ENCODE results near the gene GMEB2. TPM values are rescaled to one million over a fixed set of nuclear protein-coding genes. Genes with fewer than 3 reads are reported as not detected.
A peak's percentile ranks its signal among the peaks of the same experiment; 100 is the strongest.
"Not testable (repeated sequence)": the region's sequence is repeated elsewhere in the genome, so short reads cannot be mapped to it uniquely, and the experiment has no call there.

GMEB2 gene
- total RNA-seq, 1 experiment from 2014 or later, result 10.4 TPM

DNA sequence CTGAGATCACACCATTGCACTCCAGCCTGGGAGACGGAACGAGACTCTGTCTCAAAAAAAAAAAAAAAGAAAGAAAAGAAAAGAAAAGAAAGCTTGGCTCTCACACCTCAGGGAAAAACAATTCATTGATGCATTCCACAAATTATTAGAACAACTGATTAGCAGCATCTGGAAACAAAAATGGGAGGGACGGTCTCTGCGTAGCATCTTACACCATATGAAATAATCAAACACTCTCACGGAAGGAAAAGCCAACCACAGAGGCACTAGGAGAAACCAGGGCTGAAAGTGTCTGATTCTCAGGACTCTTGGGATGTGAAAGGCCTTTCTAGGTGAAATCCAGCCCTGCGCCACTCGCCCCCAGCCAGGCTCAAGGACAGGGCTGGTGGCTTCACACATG lies 50.6 kb downstream of the GMEB2 start:
- Histone ChIP-seq H3K27ac (no peak overlapping the region), H3K9me3 (replicated peaks) (no peaks in the 10 kb centered on the region), H3K4me3 (no peak overlapping the region), H3K4me1 (replicated peaks) (peaks cover 15% of the 10 kb centered on the region), H3K27me3 (replicated peaks) (no peaks in the 10 kb centered on the region), H3K36me3 (peaks cover 10% of the 10 kb centered on the region)
- DNase-seq (ENCODE audit: low read depth in 1 of 2, low spot score in 2 of 2), result no peak

DNA sequence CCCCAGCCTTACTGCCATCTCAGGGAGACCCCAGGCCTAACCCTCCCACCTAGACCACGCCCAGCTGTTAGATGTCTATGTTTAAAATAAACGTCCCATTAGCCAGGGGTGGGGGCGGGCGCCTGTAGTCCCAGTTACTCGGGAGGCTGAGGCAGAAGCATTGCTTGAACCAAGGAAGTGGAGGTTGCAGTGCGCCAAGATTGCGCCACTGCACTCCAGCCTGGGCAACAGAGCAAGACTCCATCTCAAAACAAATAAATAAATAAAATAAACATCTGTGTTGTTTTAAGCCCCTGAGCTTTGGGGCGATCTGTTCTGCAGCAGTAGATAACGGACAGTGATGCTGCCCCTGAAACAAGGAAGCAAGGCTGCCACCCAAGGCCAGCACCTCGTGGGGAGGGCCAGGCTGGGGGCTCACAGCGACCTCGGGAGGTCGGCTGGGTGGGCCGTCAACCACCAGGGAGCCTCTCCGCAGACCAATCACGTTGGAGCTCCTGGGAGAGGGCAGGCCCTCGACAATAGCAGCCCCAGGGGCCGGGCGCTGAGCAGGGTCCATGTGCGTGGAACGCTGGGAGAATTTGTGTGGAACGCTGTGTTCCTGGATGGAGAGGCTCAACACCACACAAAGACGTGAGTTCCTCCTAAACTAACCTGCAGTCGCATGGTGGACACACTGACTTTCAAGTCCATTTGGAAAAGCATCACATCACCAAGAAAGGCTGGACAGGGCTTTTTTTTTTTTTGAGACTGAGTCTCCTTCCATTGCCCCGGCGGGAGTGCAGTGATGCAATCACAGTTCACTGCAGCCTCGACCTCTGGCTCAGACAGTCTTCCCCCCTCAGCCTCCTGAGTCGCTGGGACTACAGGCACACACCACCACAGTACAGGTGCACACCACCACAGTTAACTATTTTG lies 51.8 kb downstream of the GMEB2 start:
- Histone ChIP-seq H3K36me3 (peaks cover 10% of the 10 kb centered on the region), H3K4me1 (replicated peaks) (peaks cover 15% of the 10 kb centered on the region), H3K27me3 (replicated peaks) (no peaks in the 10 kb centered on the region), H3K27ac (no peak overlapping the region), H3K9me3 (replicated peaks) (no peaks in the 10 kb centered on the region), H3K4me3 (no peak overlapping the region)
- DNase-seq (ENCODE audit: low read depth in 1 of 2, low spot score in 2 of 2), result no peak

DNA sequence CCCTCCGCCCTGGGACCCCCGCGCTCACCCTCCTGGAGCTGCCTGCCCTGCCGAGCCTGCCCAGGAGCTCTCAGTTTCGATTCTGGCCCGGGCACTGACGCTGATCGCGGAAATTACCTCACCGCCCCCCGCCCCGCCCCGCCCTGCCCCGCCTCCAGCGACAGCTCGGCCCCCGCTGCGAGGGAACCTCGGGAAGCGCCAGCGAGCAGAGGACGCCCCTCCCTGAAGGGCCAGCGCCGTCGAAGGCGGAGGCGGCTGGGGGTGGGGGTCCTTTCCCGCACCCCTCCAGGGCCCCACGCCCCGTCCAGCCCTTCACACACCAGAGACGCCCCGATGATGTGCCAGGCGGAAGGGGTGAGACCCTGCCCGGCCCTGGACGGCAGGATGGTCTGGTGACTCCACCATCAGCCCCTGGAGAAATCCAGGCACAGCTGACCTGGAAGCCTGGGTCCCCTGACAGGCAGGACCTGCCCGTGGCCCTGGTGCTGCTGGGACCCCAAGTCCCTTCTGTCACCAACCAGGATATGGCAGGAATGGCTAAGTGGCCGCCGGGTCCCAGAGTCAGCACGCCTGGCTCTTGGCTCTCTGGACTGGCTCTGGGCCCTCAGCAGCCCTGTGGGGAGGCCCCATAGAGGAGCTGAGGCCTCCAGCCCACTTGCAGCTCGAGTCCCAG lies 52.6 kb downstream of the GMEB2 start, which contains the start of gene HELZ2:
HELZ2 (minus strand) TSS at position 84 of the 673 bp plus-strand sequence. CDS start 1,854 bp downstream, outside the sequence.
- peaks cover 15% of the 10 kb centered on the region for H3K4me1 ChIP-seq (replicated peaks)

DNA sequence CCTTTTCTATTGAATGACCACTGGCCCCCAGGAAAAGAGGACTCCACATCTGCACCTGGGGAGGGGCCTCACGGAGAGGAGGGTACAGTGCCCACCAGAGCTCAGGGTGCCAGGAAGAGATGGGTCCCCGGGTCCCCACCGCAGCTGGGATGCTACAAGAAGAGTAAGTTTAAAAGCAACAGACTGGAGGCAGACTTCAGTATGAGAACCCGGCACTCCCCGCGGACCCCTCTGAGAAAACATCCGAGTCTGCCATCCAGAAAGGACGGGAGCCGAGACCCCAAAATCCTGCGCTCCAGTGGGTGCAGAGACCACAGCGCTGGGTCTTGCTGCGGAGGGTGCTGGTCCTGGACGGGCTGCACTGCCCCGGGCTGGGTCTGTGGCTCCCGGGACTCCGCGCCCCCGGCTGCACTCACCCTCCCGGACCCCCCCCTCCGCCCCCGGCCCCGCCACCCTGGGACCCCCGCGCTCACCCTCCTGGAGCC lies 53.2 kb downstream of the GMEB2 start:
- peak in 1 of 2 experiments; percentile 39 for DNase-seq (ENCODE audit: low read depth in 1 of 2, low spot score in 2 of 2)
- H3K27me3 ChIP-seq (replicated peaks), result no peaks in the 10 kb centered on the region
- H3K4me3 ChIP-seq, result peak overlapping the region; percentile 60
- peak overlapping the region; percentile 60; the same call in 1 of the 2 replicates for H3K27ac ChIP-seq
- peaks cover 10% of the 10 kb centered on the region for H3K36me3 ChIP-seq
- H3K4me1 ChIP-seq (replicated peaks), result peaks cover 15% of the 10 kb centered on the region
- no peaks in the 10 kb centered on the region for H3K9me3 ChIP-seq (replicated peaks)

More for the DNA sequence above, 52.6 kb downstream of the GMEB2 start, which contains the start of gene HELZ2:
- peak; percentile 49 to 77 for DNase-seq (ENCODE audit: low read depth in 1 of 2, low spot score in 2 of 2)
- H3K36me3 ChIP-seq, result peaks cover 10% of the 10 kb centered on the region
- H3K27me3 ChIP-seq (replicated peaks), result no peaks in the 10 kb centered on the region
- H3K4me3 ChIP-seq, result peak within 1 kb of the TSS; percentile 60
- H3K9me3 ChIP-seq (replicated peaks), result no peaks in the 10 kb centered on the region
- H3K27ac ChIP-seq, result peak within 1 kb of the TSS; percentile 60

DNA sequence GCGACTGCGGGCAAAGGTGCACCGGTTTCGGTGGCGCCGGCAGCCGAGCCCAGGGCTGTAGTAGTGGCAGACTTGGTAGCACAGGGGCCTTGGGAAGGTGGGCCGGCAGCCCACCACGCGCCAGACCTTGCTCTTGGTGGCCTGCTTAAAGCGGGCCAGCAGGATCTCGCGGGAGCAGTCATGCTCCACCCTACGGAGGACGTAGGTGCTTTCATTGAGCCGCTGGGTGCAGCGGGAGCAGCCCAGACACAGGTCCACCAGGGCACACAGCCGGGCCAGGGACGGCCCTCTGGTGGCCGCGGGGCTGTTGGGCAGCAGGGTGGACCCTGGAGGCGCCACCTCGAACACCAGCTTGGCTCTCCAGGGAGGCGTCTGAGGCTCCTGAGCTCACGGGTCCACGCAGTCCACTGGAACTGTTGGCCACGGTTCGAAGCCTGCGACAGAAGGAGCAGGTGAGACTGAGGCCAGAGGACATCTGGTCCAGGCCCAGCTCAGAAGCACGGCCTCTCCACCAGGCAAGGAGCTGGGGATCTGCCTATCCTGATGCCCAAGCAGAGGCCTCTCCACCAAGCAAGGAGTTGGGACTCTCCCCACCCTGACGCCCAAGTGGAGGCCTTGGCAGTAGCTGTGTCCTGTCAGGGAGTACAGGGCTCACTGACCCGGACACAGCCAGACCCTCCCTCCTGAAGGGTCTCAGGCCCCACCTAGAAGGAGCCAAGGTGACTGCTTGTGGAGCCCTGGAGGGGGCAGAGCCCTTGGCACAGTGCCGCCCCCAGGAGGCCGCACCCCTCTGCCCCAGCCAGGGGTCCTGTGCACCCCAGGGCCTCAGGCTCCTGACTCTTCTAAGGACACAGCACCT lies 53.9 kb downstream of the GMEB2 start:
- no peaks in the 10 kb centered on the region for H3K9me3 ChIP-seq (replicated peaks)

DNA sequence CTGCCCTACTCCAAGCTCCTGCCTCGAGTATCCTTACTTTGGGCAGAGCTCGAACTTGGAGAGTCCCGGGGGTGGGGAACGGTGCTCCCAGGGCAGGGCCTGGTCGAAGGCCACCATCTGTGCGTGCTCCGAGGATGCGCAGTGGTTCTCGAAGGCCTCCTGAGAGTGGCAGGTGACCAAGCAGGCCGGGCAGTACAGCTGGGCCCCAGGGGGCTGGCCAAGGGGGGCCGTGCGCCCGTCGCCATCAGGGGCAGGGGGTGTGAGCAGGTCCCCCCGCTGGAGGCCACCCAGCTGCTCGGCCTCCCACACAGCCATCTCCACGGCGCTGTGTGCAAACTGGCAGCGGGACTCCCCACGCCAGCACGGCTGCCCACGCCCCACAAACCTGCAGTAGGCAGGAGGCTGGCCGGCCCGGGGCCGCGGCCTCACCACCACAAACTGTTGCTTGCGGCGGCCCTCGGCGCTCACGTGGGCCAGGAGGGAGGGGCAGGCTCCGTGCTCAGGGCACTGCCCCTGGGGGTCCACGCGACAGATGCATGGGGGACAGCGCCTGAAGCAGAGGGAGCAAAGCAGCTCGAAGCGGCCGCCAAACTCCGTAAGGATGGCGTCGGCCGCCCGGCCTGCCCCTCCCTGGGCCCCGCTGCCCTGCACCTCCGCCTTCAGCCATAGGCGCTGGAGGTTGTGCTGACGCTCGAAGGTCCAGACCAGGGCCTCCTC lies 54.7 kb downstream of the GMEB2 start:
- Histone ChIP-seq H3K4me3 (no peak overlapping the region), H3K27me3 (replicated peaks) (no peaks in the 10 kb centered on the region), H3K9me3 (replicated peaks) (no peaks in the 10 kb centered on the region)

More for the DNA sequence above, 53.9 kb downstream of the GMEB2 start:
- H3K4me1 ChIP-seq (replicated peaks), result peaks cover 15% of the 10 kb centered on the region
- H3K4me3 ChIP-seq, result peak overlapping the region; percentile 60
- H3K27me3 ChIP-seq (replicated peaks), result no peaks in the 10 kb centered on the region
- no peak overlapping the region for H3K27ac ChIP-seq
- no peak for DNase-seq (ENCODE audit: low read depth in 1 of 2, low spot score in 2 of 2)
- H3K36me3 ChIP-seq, result peaks cover 15% of the 10 kb centered on the region

DNA sequence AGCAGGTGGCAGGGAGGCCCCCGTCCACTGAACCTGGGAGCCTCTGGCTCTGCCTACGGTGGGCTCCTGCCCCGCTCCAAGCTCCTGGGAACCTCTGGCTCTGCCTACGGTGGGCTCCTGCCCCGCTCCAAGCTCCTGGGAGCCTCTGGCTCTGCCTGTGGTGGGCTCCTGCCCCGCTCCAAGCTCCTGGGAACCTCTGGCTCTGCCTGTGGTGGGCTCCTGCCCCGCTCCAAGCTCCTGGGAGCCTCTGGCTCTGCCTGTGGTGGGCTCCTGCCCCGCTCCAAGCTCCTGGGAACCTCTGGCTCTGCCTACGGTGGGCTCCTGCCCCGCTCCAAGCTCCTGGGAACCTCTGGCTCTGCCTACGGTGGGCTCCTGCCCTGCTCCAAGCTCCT lies 55.8 kb downstream of the GMEB2 start:
- DNase-seq (ENCODE audit: low read depth in 1 of 2, low spot score in 2 of 2); H3K27ac ChIP-seq; H3K9me3 ChIP-seq (replicated peaks); H3K27me3 ChIP-seq (replicated peaks); H3K4me3 ChIP-seq: not testable (repeated sequence)
- H3K36me3 ChIP-seq, result peaks cover 24% of the 10 kb centered on the region
- H3K4me1 ChIP-seq (replicated peaks), result peaks cover 15% of the 10 kb centered on the region

More for the DNA sequence above, 54.7 kb downstream of the GMEB2 start:
- DNase-seq (ENCODE audit: low read depth in 1 of 2, low spot score in 2 of 2), result no peak
- Histone ChIP-seq H3K4me1 (replicated peaks) (peaks cover 15% of the 10 kb centered on the region), H3K27ac (no peak overlapping the region), H3K36me3 (peaks cover 19% of the 10 kb centered on the region)

DNA sequence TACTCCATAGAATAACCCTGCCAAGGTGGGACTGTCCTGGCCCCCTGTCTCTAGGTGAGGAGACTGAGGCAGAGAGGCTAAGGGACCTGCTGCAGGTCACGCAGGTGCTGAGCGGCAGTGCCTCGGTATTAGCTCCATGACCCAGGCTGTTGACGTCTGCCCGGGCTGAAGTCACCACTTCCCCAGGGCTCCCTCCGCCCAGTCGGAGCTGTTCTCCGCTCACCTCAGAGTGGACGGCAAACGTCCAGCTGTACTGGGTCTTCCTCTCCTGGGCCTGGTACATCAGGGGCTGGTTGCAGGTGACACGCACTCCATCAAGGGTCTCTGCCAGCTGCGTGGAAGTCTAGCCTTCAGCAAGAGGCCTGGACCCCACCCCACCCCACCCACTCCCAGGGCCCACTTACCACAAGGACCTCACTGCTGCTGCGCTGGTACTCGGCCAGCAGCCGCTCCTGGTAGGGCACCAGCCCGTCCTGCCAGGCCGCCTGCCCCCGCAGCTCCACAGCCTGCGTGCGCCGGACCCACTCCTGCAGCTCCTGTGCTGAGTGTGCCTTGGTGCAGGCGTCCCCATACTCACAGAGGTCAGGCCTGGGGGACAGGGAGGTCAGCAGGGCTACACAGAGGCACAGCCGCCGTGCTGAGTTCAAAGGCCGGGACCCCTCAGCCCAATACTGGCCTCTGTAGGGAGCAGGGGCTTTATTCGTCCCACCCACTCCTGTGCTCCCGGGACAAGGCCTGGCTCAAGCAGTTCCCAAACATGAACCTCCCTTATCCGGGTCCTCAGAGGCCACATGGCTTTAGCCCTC lies 56.4 kb downstream of the GMEB2 start:
- no peak overlapping the region for H3K4me3 ChIP-seq
- no peaks in the 10 kb centered on the region for H3K9me3 ChIP-seq (replicated peaks)
- peaks cover 15% of the 10 kb centered on the region for H3K4me1 ChIP-seq (replicated peaks)
- no peak overlapping the region for H3K27ac ChIP-seq
- DNase-seq (ENCODE audit: low read depth in 1 of 2, low spot score in 2 of 2), result no peak
- H3K36me3 ChIP-seq, result peaks cover 28% of the 10 kb centered on the region
- no peaks in the 10 kb centered on the region for H3K27me3 ChIP-seq (replicated peaks)

DNA sequence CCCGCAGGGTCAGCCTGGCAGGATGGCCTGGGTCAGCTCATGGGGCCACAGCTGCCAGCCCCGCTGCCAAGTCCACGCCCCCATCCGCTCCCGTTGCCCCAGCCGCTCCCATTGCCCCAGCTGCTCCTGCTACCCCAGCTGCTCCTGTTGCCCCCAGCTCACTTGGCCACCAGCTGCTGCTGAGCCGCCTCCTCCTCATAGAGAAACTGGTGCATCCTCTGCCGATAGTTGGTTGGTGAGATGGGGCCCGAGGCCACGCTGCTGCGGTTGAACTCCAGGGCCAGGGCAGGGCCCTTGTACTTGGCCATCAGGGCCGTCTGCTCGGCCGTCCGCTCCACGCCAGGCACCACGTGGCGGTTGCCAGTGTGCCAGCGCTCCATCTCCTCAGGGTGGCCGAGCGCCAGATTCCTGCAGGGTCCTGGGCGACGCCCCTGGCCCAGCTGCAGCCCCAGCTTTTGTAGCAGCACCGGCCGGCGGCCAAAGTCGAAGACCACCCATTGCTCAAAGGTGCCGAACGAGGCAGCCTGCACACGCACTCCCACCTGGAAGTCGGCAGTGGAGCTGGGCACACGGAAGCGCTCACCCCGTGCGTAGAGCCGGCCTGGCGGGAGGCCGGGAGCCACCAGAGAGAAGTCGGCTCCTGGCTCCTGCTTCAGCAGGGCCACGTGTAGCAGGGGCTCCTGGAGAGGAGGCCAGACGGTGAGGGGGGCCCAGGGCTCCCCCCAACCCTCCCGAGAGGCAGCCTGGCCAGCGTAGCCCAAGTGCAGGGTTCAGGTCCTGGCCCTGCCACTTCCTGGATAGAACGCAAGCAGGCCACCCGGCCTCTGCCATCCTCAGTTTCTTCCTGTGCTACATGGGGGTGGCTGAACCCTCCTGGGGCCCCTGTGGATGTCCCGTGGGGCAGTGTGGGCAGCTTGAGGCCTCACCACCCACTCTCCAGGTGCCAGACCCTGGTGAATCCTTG lies 57.6 kb downstream of the GMEB2 start:
- Histone ChIP-seq H3K36me3 (peaks cover 37% of the 10 kb centered on the region), H3K9me3 (replicated peaks) (no peaks in the 10 kb centered on the region), H3K27ac (no peak overlapping the region), H3K4me1 (replicated peaks) (peaks cover 10% of the 10 kb centered on the region), H3K27me3 (replicated peaks) (no peaks in the 10 kb centered on the region), H3K4me3 (no peak overlapping the region)
- no peak for DNase-seq (ENCODE audit: low read depth in 1 of 2, low spot score in 2 of 2)

DNA sequence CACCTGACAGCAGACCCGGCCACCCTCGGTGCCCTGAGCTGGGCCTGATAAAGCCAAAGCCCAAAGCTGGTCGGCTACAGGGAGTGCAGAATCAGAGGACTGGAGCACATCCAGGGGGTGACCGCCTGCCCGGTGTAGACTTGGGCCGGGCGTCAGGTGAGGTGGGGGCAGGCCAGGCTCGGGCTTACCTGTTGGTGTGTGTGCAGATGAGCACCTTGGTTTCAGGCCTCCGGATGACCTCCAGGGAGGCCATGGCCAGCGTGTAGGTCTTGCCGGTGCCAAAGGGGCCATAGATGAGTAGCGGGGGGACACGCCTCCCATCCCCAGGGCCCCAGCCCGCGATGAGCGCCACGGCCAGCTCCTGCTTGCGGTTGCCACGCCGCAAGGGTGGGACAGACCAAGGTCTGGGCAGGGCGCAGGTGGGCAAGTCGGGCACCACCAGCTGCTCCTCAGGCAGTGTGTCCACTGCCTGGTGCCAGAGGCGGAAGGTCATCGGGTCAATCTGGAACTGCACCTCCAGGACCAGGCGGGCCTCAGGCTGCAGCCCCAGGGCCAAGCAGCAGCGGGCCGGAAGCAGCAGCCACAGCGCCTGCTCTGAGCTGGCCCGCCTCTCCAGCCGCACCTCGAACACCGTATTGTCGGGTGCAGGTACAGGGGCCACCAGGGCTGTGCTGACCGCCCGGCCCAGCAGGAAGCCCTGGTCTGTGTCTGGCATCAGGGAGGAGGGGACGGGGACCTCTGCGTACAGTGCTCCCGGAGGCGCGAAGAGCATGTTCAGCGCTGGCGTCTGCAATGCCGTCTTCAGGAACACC lies 58.5 kb downstream of the GMEB2 start:
- DNase-seq (ENCODE audit: low read depth in 1 of 2, low spot score in 2 of 2), result no peak
- Histone ChIP-seq H3K4me1 (replicated peaks) (peaks cover 6% of the 10 kb centered on the region), H3K9me3 (replicated peaks) (no peaks in the 10 kb centered on the region), H3K36me3 (peaks cover 46% of the 10 kb centered on the region), H3K4me3 (no peak overlapping the region), H3K27ac (no peak overlapping the region), H3K27me3 (replicated peaks) (no peaks in the 10 kb centered on the region)
